ENCODE results near the gene TMEM119. TPM values are rescaled to one million over a fixed set of nuclear protein-coding genes. Genes with fewer than 3 reads are reported as not detected.

TMEM119 gene
- total and polyA plus RNA-seq, 12 donors = 3.1 to 14.8 (median 6.6) TPM

DNA sequence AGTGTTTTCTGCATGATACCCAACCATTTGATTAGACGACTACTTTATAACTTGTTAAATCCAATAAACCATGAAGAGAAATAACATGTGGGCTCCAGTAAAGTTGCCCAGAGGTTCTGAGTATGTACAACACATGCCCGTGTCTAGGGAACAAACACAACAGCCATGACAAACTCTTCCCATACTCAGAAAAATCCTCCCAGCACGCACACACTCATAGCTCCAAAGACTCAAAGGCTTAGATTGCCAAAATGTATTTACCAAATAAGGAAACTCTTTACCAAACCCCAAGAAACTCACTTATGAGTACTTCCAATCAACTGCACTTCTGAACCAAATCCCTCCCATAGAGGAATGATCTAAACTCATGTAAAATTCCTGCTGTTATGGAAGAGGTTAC is 54.2 kb downstream of the TMEM119 start:
- Histone ChIP-seq H3K9me3 (replicated peaks in 1 of 3) (no peaks in the 10 kb centered on the region), H3K27me3 (no peaks in the 10 kb centered on the region), H3K27ac (no peak overlapping the region), H3K4me1 (replicated peaks in 1 of 2) (peaks cover 3 to 19% of the 10 kb centered on the region in 2 donors), H3K4me3 (no peak overlapping the region), H3K36me3 (replicated peaks in 1 of 2) (peaks cover 0 to 59% of the 10 kb centered on the region in 2 donors)
- no peak for DNase-seq
- WGBS, 4 donors = 93 to 99% (median 96%) methylated on average over 3 of the region's 3 CpGs
- intact Hi-C loops (cut with DNase I) = no loop called here
- no peak for TF ChIP-seq POLR2A (IDR thresholded peaks at IDR 0.05)
- TF ChIP-seq, protein P1, sequence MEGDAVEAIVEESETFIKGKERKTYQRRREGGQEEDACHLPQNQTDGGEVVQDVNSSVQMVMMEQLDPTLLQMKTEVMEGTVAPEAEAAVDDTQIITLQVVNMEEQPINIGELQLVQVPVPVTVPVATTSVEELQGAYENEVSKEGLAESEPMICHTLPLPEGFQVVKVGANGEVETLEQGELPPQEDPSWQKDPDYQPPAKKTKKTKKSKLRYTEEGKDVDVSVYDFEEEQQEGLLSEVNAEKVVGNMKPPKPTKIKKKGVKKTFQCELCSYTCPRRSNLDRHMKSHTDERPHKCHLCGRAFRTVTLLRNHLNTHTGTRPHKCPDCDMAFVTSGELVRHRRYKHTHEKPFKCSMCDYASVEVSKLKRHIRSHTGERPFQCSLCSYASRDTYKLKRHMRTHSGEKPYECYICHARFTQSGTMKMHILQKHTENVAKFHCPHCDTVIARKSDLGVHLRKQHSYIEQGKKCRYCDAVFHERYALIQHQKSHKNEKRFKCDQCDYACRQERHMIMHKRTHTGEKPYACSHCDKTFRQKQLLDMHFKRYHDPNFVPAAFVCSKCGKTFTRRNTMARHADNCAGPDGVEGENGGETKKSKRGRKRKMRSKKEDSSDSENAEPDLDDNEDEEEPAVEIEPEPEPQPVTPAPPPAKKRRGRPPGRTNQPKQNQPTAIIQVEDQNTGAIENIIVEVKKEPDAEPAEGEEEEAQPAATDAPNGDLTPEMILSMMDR (IDR thresholded peaks at IDR 0.05) = no peak

DNA sequence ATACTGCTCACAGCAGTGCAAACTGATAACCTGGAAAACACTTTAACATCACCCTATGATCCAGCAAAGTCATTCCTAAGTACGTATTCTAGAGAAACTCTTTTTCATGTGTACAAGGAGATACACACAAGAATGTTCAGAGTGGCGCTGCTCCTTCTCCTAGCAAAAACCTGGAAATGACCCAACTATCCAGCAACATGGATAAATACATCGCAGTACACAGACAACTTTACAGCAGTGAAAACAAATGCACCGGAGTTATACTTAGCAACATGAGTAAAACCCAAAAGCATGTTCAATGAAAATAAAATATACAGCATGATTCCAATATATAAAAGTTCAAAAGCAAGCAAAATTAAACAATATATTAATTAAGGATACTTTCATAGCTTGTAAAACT is 55.6 kb downstream of the TMEM119 start:
- peaks cover 0 to 59% of the 10 kb centered on the region in 2 donors for H3K36me3 ChIP-seq (replicated peaks in 1 of 2)
- no peaks in the 10 kb centered on the region for H3K9me3 ChIP-seq (replicated peaks in 1 of 3)
- 59 to 86% (median 72%) methylated on average over 4 of the region's 4 CpGs for WGBS, 4 donors
- peak overlapping the region in 1 of 5 donors; percentile 47 for H3K27ac ChIP-seq
- H3K4me1 ChIP-seq (replicated peaks in 1 of 2) = peaks cover 3 to 19% of the 10 kb centered on the region in 2 donors
- no peak for DNase-seq
- no peak overlapping the region for H3K4me3 ChIP-seq
- intact Hi-C loops (cut with DNase I) = no loop called here
- TF ChIP-seq POLR2A (IDR thresholded peaks at IDR 0.05) = no peak
- TF ChIP-seq, protein P1 (IDR thresholded peaks at IDR 0.05) = no peak
- H3K27me3 ChIP-seq = no peaks in the 10 kb centered on the region

Small RNAs within 50 kb of the gene (microRNA-seq; reads per million reads assigned to microRNA genes)
- 0 reads per million in 3 donors for gene MIR4496

Other genes starting within 250 kb of the TMEM119 start
- gene FICD, start 82.8 kb downstream of the TMEM119 start, total RNA-seq = 10 to 100 TPM in 8 of 9 donors, 1 to 10 TPM in 1; 6.2 to 77.5 (median 13.3) TPM
- gene FICD, start 82.8 kb downstream of the TMEM119 start, polyA plus RNA-seq = 10 to 100 TPM in 1 of 3 donors, 1 to 10 TPM in 2; 2.7 to 71.6 (median 2.8) TPM
- 10 to 100 TPM; 34.2 to 79.3 (median 50.0) TPM for gene SART3, start 36.9 kb downstream of the TMEM119 start, total RNA-seq
- 10 to 100 TPM; 27.5 to 30.8 (median 30.1) TPM for gene SART3, start 36.9 kb downstream of the TMEM119 start, polyA plus RNA-seq
- gene ISCU, start 35.5 kb downstream of the TMEM119 start, total RNA-seq = 1,000 to 10,000 TPM in 1 of 9 donors, 100 to 1,000 TPM in 8; 272 to 1,219 (median 420) TPM
- gene ISCU, start 35.5 kb downstream of the TMEM119 start, polyA plus RNA-seq = 100 to 1,000 TPM; 209 to 431 (median 272) TPM
- 10 to 100 TPM in 7 of 9 donors, 1 to 10 TPM in 2; 1.5 to 46.1 (median 15.5) TPM for gene SELPLG, start 35.8 kb upstream of the TMEM119 start, total RNA-seq
- gene SELPLG, start 35.8 kb upstream of the TMEM119 start, polyA plus RNA-seq = 1 to 10 TPM; 3.3 to 4.8 (median 3.8) TPM
- gene CORO1C, start 133.4 kb upstream of the TMEM119 start, total RNA-seq = 100 to 1,000 TPM in 2 of 9 donors, 10 to 100 TPM in 7; 46.0 to 124 (median 84.2) TPM
- 10 to 100 TPM; 17.4 to 57.1 (median 32.3) TPM for gene CORO1C, start 133.4 kb upstream of the TMEM119 start, polyA plus RNA-seq

Data from adrenal gland (tissue), 12 donors.